ENCODE data around the gene KLHL2. TPM values are rescaled to one million over a fixed set of nuclear protein-coding genes. Genes with fewer than 3 reads are reported as not detected.

KLHL2 gene
- total RNA-seq, 1 experiment from 2014 or later: 26.4 TPM

GRCh38 chr4:165201806-165202205, 5.6 kb upstream of the KLHL2 start:
- H3K27me3 ChIP-seq (ENCODE audit: insufficient read depth, low read depth): no peaks in the 10 kb centered on the region
- H4K20me1 ChIP-seq (ENCODE audit: insufficient read depth): no peaks in the 10 kb centered on the region
- H3K4me3 ChIP-seq: no peak overlapping the region
- peaks cover 68% of the 10 kb centered on the region for H3K4me1 ChIP-seq (replicated peaks; ENCODE audit: insufficient read depth)
- TF ChIP-seq EZH2 (IDR thresholded peaks at IDR 0.05; ENCODE audit: low read depth): no peak
- TF ChIP-seq, protein P1, sequence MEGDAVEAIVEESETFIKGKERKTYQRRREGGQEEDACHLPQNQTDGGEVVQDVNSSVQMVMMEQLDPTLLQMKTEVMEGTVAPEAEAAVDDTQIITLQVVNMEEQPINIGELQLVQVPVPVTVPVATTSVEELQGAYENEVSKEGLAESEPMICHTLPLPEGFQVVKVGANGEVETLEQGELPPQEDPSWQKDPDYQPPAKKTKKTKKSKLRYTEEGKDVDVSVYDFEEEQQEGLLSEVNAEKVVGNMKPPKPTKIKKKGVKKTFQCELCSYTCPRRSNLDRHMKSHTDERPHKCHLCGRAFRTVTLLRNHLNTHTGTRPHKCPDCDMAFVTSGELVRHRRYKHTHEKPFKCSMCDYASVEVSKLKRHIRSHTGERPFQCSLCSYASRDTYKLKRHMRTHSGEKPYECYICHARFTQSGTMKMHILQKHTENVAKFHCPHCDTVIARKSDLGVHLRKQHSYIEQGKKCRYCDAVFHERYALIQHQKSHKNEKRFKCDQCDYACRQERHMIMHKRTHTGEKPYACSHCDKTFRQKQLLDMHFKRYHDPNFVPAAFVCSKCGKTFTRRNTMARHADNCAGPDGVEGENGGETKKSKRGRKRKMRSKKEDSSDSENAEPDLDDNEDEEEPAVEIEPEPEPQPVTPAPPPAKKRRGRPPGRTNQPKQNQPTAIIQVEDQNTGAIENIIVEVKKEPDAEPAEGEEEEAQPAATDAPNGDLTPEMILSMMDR (conservative IDR thresholded peaks at IDR 0.05): no peak
- BruUV-seq (replicated peaks): no TSS peak
- POLR2A ChIA-PET (ENCODE audit: unreplicated experiment): no interaction called here
- CTCF ChIA-PET: interaction anchor here (0.9 kb wide), 1 partner anchor 128 kb away, joined by 3 read pairs; no protein-coding TSS in a partner anchor
- H3F3A ChIP-seq (ENCODE audit: insufficient read depth, low read depth): peaks cover 28% of the 10 kb centered on the region
- H2AFZ ChIP-seq: no peak overlapping the region
- no peak for DNase-seq
- no peaks in the 10 kb centered on the region for H3K9me2 ChIP-seq (ENCODE audit: insufficient read depth)
- intact Hi-C loops (cut with micrococcal nuclease; ENCODE audit: unreplicated experiment): loop anchor here (10.0 kb wide), 1 partner anchor 263 kb away; no protein-coding TSS in a partner anchor
- H3K79me2 ChIP-seq (ENCODE audit: low read depth): 0 out of 2 replicates have a peak, but pooled peaks cover 4% of the 10 kb centered on the region
- no peak overlapping the region for H3K27ac ChIP-seq
- no peaks in the 10 kb centered on the region for H3K36me3 ChIP-seq (ENCODE audit: low read depth)
- H3K4me2 ChIP-seq: no peak overlapping the region
- no peaks in the 10 kb centered on the region for H3K9me3 ChIP-seq (ENCODE audit: insufficient read depth, low read depth)

GRCh38 chr4:165203541-165204461, 3.6 kb upstream of the KLHL2 start:
- H3K36me3 ChIP-seq (ENCODE audit: low read depth): no peaks in the 10 kb centered on the region
- no peaks in the 10 kb centered on the region for H3K9me2 ChIP-seq (ENCODE audit: insufficient read depth)
- no peak overlapping the region for H3K4me3 ChIP-seq
- H2AFZ ChIP-seq: no peak overlapping the region
- H3K4me1 ChIP-seq (replicated peaks; ENCODE audit: insufficient read depth): peaks cover 60% of the 10 kb centered on the region
- peaks cover 27% of the 10 kb centered on the region for H3F3A ChIP-seq (ENCODE audit: insufficient read depth, low read depth)
- no peak for DNase-seq
- CTCF ChIA-PET: no interaction called here
- H4K20me1 ChIP-seq (ENCODE audit: insufficient read depth): no peaks in the 10 kb centered on the region
- intact Hi-C loops (cut with micrococcal nuclease; ENCODE audit: unreplicated experiment): loop anchor here (10.0 kb wide), 1 partner anchor 261 kb away; no protein-coding TSS in a partner anchor
- H3K27ac ChIP-seq: peak overlapping the region; percentile 64
- no peak for TF ChIP-seq EZH2 (IDR thresholded peaks at IDR 0.05; ENCODE audit: low read depth)
- TF ChIP-seq, protein P1 (conservative IDR thresholded peaks at IDR 0.05): no peak
- peak overlapping the region; percentile 66 for H3K4me2 ChIP-seq
- H3K9me3 ChIP-seq (ENCODE audit: insufficient read depth, low read depth): no peaks in the 10 kb centered on the region
- BruUV-seq (replicated peaks): no TSS peak
- POLR2A ChIA-PET (ENCODE audit: unreplicated experiment): interaction anchor here (0.7 kb wide), 1 partner anchor 86 kb away, joined by 4 read pairs; no protein-coding TSS in a partner anchor
- H3K79me2 ChIP-seq (ENCODE audit: low read depth): peaks cover 14% of the 10 kb centered on the region
- no peaks in the 10 kb centered on the region for H3K27me3 ChIP-seq (ENCODE audit: insufficient read depth, low read depth)

DNA sequence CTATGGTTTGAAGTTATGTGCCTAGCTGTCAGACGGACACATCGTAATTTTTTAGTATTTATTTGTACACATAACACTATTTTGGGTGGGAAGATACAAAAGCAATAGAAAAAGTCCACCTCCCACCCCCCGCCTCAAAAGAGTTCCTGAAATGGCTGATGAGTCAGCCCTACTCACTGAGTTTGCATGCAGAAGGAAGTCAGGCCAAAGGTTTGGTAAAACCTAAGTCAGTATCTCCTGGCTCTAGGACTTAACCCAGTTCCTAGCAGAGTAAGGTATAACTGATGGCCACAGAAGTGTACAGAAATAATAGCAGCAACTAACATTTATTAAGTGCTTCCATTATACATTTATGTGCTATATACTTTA, 2.9 kb upstream of the KLHL2 start:
- Histone ChIP-seq H3K36me3 (ENCODE audit: low read depth) (no peaks in the 10 kb centered on the region), H3K27me3 (ENCODE audit: insufficient read depth, low read depth) (no peaks in the 10 kb centered on the region), H3K9me2 (ENCODE audit: insufficient read depth) (no peaks in the 10 kb centered on the region), H3K9me3 (ENCODE audit: insufficient read depth, low read depth) (no peaks in the 10 kb centered on the region), H3F3A (ENCODE audit: insufficient read depth, low read depth) (peaks cover 21% of the 10 kb centered on the region), H3K4me1 (replicated peaks; ENCODE audit: insufficient read depth) (peaks cover 60% of the 10 kb centered on the region), H4K20me1 (ENCODE audit: insufficient read depth) (no peaks in the 10 kb centered on the region), H3K27ac (peak overlapping the region; percentile 64), H2AFZ (no peak overlapping the region), H3K79me2 (ENCODE audit: low read depth) (peaks cover 21% of the 10 kb centered on the region), H3K4me3 (0 out of 2 replicates have a peak overlapping the region, but pooled peaks have one; percentile 14), H3K4me2 (peak overlapping the region; percentile 66)
- no TSS peak for BruUV-seq (replicated peaks)
- ChIA-PET CTCF (no interaction called here), POLR2A (ENCODE audit: unreplicated experiment) (no interaction called here)
- intact Hi-C loops (cut with micrococcal nuclease; ENCODE audit: unreplicated experiment): loop anchor here (10.0 kb wide), 1 partner anchor 260 kb away; no protein-coding TSS in a partner anchor
- no peak for TF ChIP-seq EZH2 (IDR thresholded peaks at IDR 0.05; ENCODE audit: low read depth)
- TF ChIP-seq, protein P1 (conservative IDR thresholded peaks at IDR 0.05): no peak
- peak in 1 of 2 experiments; percentile 69 for DNase-seq

Data from PC-9 (cell line).